ENCODE measurements around the gene ANXA2.

- TF ChIP-seq CTCF (IDR thresholded peaks at IDR 0.05): no peak
- no peak for TF ChIP-seq POLR2A (IDR thresholded peaks at IDR 0.05)
Observed at GRCh38 chr15:60369696-60370095, 28.1 kb downstream of the ANXA2 start.

Data from ovary (tissue), 3 donors.